CD4-positive, alpha-beta T cell treated with Interleukin-17A for 1 hour (primary cell): Measurements from ENCODE around the gene TBC1D14.
"Not testable (repeated sequence)": the region's sequence is repeated elsewhere in the genome, so short reads cannot be mapped to it uniquely, and the experiment has no call there.

Source experiments
- DNase-seq: peaks from one replicate; pipeline ENCODE4 v3.0.0-alpha.2; 2020

TBC1D14 gene

GRCh38 chr4:6909113-6909969 lies at the start of gene TBC1D14:
Gene TBC1D14 (plus strand): TSS chr4:6909826. CDS start chr4:6923390, 13,564 bp downstream.
- peak; percentile 90 for DNase-seq

- no peak for DNase-seq
Observed at GRCh38 chr4:6868386-6868785, 41.2 kb upstream of the TBC1D14 start.

GRCh38 chr4:6869944-6870343 lies 39.7 kb upstream of the TBC1D14 start:
- DNase-seq = no peak

GRCh38 chr4:6873291-6873690 lies 36.3 kb upstream of the TBC1D14 start:
- no peak for DNase-seq

GRCh38 chr4:6873792-6874461 lies 35.7 kb upstream of the TBC1D14 start:
- DNase-seq = peak; percentile 81

GRCh38 chr4:6874981-6875380 lies 34.6 kb upstream of the TBC1D14 start:
- no peak for DNase-seq

- DNase-seq = peak; percentile 19
Observed at GRCh38 chr4:6875431-6875831, 34.2 kb upstream of the TBC1D14 start.

- no peak for DNase-seq
Observed at GRCh38 chr4:6876440-6876839, 33.2 kb upstream of the TBC1D14 start.

GRCh38 chr4:6877067-6877466 lies 32.6 kb upstream of the TBC1D14 start:
- no peak for DNase-seq

GRCh38 chr4:6878451-6879059 lies 31.1 kb upstream of the TBC1D14 start:
- no peak for DNase-seq

GRCh38 chr4:6880691-6881090 lies 28.9 kb upstream of the TBC1D14 start:
- no peak for DNase-seq

GRCh38 chr4:6881908-6882307 lies 27.7 kb upstream of the TBC1D14 start:
- DNase-seq = no peak

- DNase-seq = no peak
Observed at GRCh38 chr4:6884341-6884870, 25.2 kb upstream of the TBC1D14 start.

- peak; percentile 42 for DNase-seq
Observed at GRCh38 chr4:6885953-6886557, 23.6 kb upstream of the TBC1D14 start.

GRCh38 chr4:6886886-6887285 lies 22.7 kb upstream of the TBC1D14 start:
- DNase-seq = no peak

GRCh38 chr4:6887591-6888371 lies 21.8 kb upstream of the TBC1D14 start:
- DNase-seq = no peak

- no peak for DNase-seq
Observed at GRCh38 chr4:6888506-6889071, 21.0 kb upstream of the TBC1D14 start.

GRCh38 chr4:6889101-6889735 lies 20.4 kb upstream of the TBC1D14 start:
- no peak for DNase-seq

GRCh38 chr4:6889736-6890324 lies 19.8 kb upstream of the TBC1D14 start:
- no peak for DNase-seq

GRCh38 chr4:6890358-6890757 lies 19.3 kb upstream of the TBC1D14 start:
- DNase-seq = no peak

- DNase-seq = not testable (repeated sequence)
Observed at GRCh38 chr4:6890971-6891370, 18.7 kb upstream of the TBC1D14 start.
